Activated CD8-positive, alpha-beta memory T cell treated with anti-CD3 and anti-CD28 coated beads, Interleukin-2, amount 10 ng/mL, durations not matched to agents 7 days and 5 days (primary cell): ENCODE measurements around the gene OR52A5. TPM values are rescaled to one million over a fixed set of nuclear protein-coding genes. Genes with fewer than 3 reads are reported as not detected.

Experiments
- ATAC-seq: fragments of 150-1000 bp; cut with Tn5 transposase; one replicate; pipeline ENCODE4 v1.10.0; 2021; ENCODE audit warnings: moderate library complexity
- CTCF ChIA-PET: fragments of 350-600 bp; sonication (Branson Sonifier 250); formaldehyde crosslinking; loops from one replicate; lab custom pipeline; 2021; ENCODE audit warnings: antibody characterized with exemption; lab: Charles Lee
- DNase-seq: peaks from one replicate; pipeline ENCODE4 v3.0.0-alpha.2; 2020
- H3K27ac Mint-ChIP-seq: one replicate; pipeline ENCODE4 v1.8.0; 2021; ENCODE audit warnings: mild to moderate bottlenecking, mixed read lengths
- H3K27me3 Mint-ChIP-seq: one replicate; pipeline ENCODE4 v1.8.0; 2021; ENCODE audit warnings: mixed read lengths
- H3K36me3 Mint-ChIP-seq: one replicate; pipeline ENCODE4 v1.8.0; 2021; ENCODE audit warnings: mild to moderate bottlenecking, mixed read lengths
- H3K4me1 Mint-ChIP-seq: one replicate; pipeline ENCODE4 v1.8.0; 2021; ENCODE audit warnings: mixed read lengths
- H3K4me3 Mint-ChIP-seq: one replicate; pipeline ENCODE4 v1.8.0; 2021; ENCODE audit warnings: mild to moderate bottlenecking, moderate library complexity, mixed read lengths
- H3K9me3 Mint-ChIP-seq: one replicate; pipeline ENCODE4 v1.8.0; 2022; ENCODE audit warnings: low read depth, mixed read lengths
- total RNA-seq, 2 experiments: library from RNA; stranded (reverse); gene quantifications; one replicate each; pipeline ENCODE4 v1.2.3, GENCODE V29; 2021

Gene OR52A5
- total RNA-seq, 2 experiments from 2014 or later = not detected

DNA sequence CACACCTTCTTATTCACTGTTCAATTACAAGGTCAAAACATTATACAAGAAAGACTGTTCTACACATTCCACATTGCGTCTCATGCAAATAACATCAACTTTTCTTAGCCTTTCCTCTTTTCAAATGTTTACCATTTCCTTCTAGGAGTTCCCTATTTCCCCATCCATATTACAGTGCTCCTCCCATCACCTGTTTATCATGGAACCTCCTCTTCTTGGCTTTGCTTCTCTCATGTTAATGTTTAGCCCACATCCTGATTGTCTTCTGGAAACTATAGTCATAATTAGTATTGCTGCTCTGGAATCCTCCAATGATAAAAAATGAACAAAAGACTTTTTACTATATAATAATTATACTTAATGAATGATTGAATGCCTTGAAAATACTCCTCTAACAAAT is 47.5 kb downstream of the OR52A5 start:
- no peaks in the 10 kb centered on the region for H3K4me1 Mint-ChIP-seq
- no peak for ATAC-seq
- no peaks in the 10 kb centered on the region for H3K27me3 Mint-ChIP-seq
- no peaks in the 10 kb centered on the region for H3K9me3 Mint-ChIP-seq
- CTCF ChIA-PET = no interaction called here
- DNase-seq = no peak
- no peaks in the 10 kb centered on the region for H3K36me3 Mint-ChIP-seq
- no peak overlapping the region for H3K27ac Mint-ChIP-seq
- H3K4me3 Mint-ChIP-seq = no peak overlapping the region

DNA sequence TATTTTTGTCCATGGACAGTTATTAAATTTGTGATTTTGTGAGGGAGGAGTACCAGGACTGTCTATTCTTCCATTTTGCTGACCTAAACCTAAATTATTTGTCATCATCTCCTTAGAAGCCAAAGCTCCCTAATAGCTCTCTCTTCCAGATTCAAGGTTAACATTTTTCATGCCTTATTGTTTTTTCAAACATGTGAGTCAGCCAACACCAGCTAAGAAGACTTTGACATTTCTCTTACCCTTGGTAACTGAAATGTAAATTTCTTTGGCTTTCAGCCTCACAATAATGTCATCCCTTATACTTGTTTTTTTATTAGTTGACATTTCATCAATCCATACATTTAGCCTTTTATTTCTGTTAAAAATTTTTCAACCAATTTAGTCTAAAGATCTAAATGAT is 49.6 kb downstream of the OR52A5 start:
- DNase-seq (no peak), ATAC-seq (no peak)
- Mint-ChIP-seq H3K36me3 (no peaks in the 10 kb centered on the region), H3K4me3 (no peak overlapping the region), H3K9me3 (no peaks in the 10 kb centered on the region), H3K4me1 (no peaks in the 10 kb centered on the region), H3K27ac (no peak overlapping the region), H3K27me3 (no peaks in the 10 kb centered on the region)
- CTCF ChIA-PET = no interaction called here

DNA sequence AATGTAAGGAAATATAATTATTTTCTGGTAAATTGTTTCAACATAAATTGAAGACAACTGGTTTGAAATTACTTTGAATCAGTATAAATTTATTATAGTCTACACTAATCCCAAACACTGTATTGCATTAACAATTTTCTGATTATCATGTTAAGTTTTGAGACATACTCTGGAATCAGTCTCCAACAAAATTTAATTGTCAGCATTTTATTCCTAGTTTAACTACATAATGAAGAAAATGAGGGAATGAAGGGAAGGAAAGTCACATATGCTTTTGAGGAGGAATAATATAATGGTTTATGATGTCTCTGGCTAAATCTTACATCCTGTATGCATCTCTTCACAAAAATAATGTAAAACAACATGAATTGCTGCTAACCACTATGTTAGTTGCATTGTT is 54.6 kb downstream of the OR52A5 start:
- DNase-seq (no peak), ATAC-seq (no peak)
- H3K4me1 Mint-ChIP-seq = no peaks in the 10 kb centered on the region
- no peak overlapping the region for H3K4me3 Mint-ChIP-seq
- CTCF ChIA-PET = interaction anchor here (0.6 kb wide), 1 partner anchor 446 kb away, joined by 4 read pairs; no protein-coding TSS in a partner anchor
- H3K36me3 Mint-ChIP-seq = no peaks in the 10 kb centered on the region
- H3K9me3 Mint-ChIP-seq = no peaks in the 10 kb centered on the region
- H3K27ac Mint-ChIP-seq = no peak overlapping the region
- no peaks in the 10 kb centered on the region for H3K27me3 Mint-ChIP-seq

DNA sequence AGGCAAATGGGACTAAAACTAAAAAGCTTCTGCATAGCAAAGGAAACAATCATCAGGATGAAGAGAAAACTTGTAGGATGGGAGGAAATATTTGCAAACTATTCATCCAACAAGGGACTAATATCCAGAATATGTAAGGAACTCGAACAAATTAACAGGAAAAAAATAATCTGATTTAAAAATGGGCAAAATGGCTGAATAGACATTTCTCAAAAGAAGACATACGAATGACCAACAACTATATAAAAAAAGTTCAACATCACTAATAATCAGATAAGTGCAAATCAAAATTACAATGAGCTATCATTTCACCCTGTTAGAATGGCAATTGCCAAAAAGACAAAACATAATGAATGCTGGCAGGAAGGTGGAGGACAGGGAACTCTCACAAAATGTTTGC is 56.8 kb downstream of the OR52A5 start:
- DNase-seq = no peak
- Mint-ChIP-seq H3K4me3 (no peak overlapping the region), H3K27me3 (no peaks in the 10 kb centered on the region), H3K27ac (no peak overlapping the region), H3K36me3 (no peaks in the 10 kb centered on the region), H3K9me3 (no peaks in the 10 kb centered on the region), H3K4me1 (no peaks in the 10 kb centered on the region)
- CTCF ChIA-PET = no interaction called here
- no peak for ATAC-seq

Other genes with a start within 250 kb of the OR52A5 start
- not detected for gene OR51A7, start 234.6 kb downstream of the OR52A5 start, total RNA-seq
- not detected for gene OR51G2, start 219.0 kb downstream of the OR52A5 start, total RNA-seq
- not detected for gene OR51G1, start 214.0 kb downstream of the OR52A5 start, total RNA-seq
- gene OR51A4, start 190.8 kb downstream of the OR52A5 start, total RNA-seq = not detected
- not detected for gene OR51A2, start 182.6 kb downstream of the OR52A5 start, total RNA-seq
- gene OR51L1, start 143.5 kb downstream of the OR52A5 start, total RNA-seq = not detected
- not detected for gene OR52J3, start 91.8 kb downstream of the OR52A5 start, total RNA-seq
- gene OR52E2, start 78.7 kb downstream of the OR52A5 start, total RNA-seq = not detected
- gene OR52E1, start 68.8 kb downstream of the OR52A5 start, total RNA-seq = not detected
- gene OR52A1, start 16.4 kb upstream of the OR52A5 start, total RNA-seq = not detected
- not detected for gene OR51V1, start 62.3 kb upstream of the OR52A5 start, total RNA-seq
- not detected for gene HBB, start 88.7 kb upstream of the OR52A5 start, total RNA-seq
- not detected for gene HBD, start 96.1 kb upstream of the OR52A5 start, total RNA-seq
- not detected for gene HBG1, start 111.5 kb upstream of the OR52A5 start, total RNA-seq
- gene HBG2, start 116.4 kb upstream of the OR52A5 start, total RNA-seq = not detected
- gene HBE1, start 131.6 kb upstream of the OR52A5 start, total RNA-seq = not detected
- not detected for gene OR51B4, start 163.6 kb upstream of the OR52A5 start, total RNA-seq
- gene OR51B2, start 185.9 kb upstream of the OR52A5 start, total RNA-seq = not detected
- under 1 TPM in 1 of 2 experiments, not detected in 1; 0.47 TPM for gene OR51B5, start 205.2 kb upstream of the OR52A5 start, total RNA-seq
- gene OR51B6, start 213.2 kb upstream of the OR52A5 start, total RNA-seq = not detected
- not detected for gene OR51M1, start 245.5 kb upstream of the OR52A5 start, total RNA-seq